GM19328 (cell line): Measurements from ENCODE around the gene PTPRG.

ENCODE experiments used
- ATAC-seq: cut with Tn5 transposase; IDR thresholded peaks from one replicate; pipeline ENCODE4 v1.9.1; 2021; ENCODE audit warnings: mild to moderate bottlenecking, moderate library complexity; ENCODE audit not compliant: unreplicated experiment

Gene PTPRG

DNA sequence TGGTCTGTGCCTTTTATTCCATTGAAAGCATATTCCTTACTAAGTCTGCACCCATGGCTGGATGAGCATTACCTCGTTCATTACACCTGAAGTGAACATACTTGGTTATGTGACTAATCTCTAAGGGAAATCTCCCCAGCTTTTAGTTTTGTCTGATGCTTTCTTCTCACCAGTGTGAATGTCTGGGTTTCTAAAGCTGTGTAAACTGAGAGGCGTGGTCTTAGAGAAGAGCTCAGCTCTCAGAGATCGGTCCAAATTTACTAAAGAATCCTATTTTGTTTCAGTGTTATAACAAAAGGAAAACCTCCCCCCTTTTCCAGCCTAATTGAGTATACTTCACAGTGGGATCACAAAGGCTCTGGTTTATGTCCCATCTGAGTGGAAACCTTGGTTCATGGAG lies 352.3 kb downstream of the PTPRG start:
- ATAC-seq: no peak

DNA sequence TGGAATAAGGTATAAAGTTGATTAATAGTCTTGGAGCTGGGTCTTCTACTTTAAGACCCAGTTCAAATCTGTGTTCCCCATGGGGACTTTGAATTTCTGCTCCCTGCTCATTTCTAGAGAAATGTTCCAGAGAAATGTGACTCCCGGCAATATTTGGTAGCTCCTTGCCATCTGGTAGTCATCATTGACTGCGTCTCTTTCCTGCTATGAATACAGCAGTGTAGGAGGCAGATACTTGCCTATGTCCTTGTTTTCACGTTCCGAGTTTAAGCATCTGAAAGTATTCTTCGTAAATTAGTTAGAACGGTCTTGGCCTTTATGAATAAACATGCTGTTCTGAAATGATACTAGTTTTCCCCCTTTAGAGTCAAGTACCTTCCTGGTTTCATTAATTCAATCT lies 352.9 kb downstream of the PTPRG start:
- no peak for ATAC-seq

DNA sequence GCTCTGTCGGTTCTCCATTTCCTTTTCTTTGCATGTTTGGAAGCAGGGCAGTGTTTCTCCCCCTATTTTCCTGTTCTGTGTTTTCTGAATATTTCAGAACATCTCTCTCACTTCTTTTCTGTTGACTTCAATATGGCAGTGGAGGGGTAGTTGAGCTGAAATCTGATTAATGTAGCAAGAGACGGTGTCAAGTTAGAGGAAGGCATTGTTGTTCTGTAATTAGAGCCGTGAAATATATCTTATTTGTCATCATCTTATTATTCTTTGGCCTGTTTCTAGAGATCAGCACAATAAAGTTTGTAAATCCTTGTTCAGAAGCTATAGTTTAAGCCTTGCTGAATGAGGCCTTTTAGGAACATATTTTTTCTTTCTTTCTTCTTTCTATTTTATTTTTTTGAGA lies 353.9 kb downstream of the PTPRG start:
- no peak for ATAC-seq

DNA sequence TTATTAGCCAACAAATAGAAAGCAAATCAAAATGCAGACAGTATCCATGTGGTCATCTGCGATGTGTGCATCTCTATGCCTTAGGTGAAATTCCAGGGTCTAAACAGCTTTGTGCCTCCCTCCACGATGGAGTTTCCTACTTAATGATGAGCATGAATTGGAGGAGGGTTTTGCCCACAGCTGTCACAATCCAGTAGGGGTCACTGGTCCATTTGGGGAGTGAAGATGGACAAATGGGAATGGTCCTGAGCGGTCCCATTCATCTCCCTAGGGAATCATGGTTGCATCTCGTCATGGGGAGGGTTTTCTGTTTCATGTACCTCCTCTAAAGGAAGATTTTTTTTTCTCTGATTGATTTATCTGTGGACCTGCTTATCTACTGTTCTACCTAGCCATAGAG lies 358.0 kb downstream of the PTPRG start:
- ATAC-seq: no peak

DNA sequence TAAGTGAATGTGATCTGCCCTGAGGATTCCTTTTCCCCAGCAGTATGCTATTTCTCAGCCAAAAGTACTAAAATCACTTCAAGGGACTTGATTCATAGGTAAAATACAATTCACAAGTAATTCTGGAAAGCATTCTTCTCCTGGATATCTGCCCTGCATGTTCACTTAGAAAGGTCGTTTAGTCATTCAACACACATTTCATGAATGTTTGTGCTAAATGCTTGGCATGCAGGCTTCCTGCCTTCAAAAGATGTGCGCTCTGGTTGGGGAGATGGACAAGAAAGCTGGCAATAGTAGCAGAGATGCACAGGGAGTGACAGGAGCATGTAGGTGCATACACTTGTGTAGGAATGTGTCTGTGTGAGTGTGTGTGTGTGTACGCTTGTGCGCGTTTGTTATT lies 360.7 kb downstream of the PTPRG start:
- no peak for ATAC-seq

DNA sequence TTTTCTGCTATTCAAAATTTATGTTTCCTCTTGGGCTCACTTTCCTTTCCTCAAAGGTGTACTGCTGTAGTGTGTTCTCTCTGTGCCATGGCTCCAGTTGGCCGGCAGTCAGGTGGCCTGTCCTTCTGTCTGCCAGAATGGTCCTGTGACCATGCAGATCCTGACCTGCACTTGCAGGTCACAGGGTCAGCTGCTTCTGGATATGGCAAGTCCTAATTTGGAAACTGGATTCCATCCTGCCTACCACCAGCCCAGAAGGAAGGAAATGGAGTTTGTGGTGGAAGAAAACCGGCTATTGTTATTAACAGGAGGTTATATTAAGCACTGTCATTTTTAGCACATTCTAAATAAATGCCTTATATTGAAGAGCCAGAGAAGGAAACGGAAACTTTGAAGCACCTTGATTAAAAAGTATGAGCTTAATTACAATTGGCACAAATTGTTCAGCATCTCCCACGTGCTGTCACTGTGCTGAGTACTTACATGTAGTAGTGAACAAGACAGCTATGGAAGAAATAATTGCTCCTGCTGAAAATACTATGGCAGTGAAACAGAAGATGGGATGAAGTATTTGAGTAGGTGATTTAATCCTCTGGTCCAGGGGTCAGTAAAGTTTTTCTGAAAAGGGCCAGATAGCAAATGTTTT lies 362.8 kb downstream of the PTPRG start:
- no peak for ATAC-seq

DNA sequence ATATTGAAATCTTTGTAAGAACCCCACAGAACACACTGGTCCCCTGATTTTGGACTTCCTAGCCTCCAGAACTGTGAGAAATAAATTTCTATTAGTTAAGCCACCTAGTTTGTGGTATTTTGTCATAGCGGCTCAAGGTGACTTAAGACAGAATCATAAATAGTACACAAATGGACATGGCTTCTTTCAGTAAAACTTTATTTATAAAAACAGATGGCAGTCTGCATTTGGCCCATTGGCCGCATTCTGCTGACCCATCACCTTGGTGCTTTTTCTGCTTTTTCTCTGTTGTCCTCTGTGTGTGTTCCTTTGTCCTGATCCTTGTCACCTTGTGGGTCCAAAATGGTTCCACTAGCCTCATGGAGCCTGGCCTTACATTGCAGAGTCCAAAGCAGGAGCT lies 363.6 kb downstream of the PTPRG start:
- ATAC-seq: no peak

DNA sequence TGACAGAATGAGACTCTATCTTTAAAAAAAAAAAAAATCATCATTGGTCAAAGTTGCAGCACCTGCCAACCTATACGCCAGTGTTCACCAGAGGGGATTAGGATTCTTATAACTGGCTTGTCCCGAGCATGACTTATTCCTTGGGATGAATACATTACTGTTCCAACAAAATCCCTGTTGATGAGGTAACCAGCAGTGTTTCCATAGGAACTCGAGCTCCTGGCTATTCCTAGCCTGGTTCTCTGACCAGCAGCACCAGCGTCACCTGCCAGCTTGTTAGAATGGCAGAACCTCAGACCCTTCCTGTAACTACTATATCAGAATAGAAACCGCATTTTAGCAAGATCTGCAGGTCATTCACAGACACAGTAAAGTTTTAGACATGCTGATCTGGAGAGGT lies 364.4 kb downstream of the PTPRG start:
- ATAC-seq: no peak

DNA sequence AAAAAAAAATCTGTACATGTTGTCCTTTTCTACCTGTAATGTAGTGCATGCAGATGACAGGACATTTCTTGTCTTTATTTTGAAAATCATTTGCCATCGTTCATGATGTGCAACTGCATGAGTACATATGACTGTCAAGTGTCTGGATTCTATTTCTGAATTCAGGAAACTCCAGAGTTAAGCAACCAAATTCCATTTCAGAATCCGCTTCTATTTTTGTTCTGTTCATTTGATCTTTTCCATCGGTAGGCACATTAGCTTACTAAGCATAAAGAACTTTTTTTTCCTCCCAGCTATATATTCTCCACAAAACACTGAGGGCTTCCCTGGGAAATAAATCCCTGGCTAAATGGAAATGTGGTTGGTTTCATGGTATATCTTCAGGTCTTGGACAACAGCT lies 365.6 kb downstream of the PTPRG start:
- ATAC-seq: no peak

DNA sequence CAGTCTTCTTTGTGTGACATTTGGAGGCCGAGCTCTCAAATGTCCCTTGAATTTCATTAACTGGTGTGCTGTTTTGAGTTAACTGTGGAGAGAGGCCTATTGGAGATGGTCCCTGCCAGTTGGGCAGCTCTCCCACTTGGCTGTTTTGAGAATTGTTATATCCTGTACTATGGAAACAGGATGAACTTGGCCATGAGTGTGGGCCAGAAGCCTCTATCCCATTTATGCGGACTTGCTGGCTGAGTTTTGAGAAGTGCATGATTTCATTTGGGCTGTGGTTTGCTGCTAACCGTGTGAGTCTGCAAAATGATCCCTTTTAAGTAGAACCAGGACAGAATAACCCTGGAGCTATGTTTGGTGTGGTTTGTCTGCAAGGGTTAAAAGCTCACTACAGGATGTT lies 366.0 kb downstream of the PTPRG start:
- ATAC-seq: no peak

DNA sequence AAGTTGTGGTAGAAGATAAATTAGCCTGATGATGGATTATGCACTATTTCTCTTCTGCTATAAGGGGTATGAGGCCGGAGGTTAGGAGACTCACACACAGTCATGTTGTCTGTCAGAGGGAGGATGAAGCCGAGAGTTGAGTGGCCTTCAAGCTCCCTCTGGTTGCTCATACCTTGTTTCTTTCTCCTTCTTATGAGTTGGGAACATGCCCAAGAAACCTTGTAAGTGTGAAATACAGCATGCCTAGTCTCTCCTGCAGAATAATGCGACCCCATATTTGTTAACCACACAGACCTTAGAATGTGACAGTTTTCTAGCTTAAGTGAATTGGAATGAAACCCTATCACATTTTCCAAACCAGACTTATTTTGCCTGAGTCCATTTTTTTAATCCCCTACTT lies 366.7 kb downstream of the PTPRG start:
- no peak for ATAC-seq

DNA sequence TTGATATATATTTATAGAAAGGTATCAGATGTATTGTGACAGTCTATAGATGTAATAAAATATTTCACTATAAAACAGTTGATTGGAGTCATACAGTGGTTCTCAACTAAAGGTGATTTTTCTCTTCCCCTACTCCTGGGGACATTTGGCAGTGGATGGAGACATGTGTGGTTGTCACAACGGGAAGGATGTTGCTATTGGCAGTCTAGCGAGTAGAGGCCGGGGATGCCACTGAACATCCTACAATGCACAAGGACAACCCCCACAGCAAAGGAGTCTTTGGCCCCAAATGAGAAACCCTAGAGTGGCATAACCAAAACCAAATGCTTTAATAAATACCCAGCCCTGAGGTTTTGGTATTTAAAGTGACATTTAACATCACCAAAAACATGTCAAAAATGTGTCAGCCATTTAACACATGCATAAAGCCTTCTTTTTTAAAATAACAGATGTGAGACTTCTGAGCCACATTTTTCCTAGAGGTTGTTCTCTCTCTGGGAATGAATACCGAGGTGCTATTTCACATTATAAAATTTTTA lies 367.5 kb downstream of the PTPRG start:
- ATAC-seq: no peak

DNA sequence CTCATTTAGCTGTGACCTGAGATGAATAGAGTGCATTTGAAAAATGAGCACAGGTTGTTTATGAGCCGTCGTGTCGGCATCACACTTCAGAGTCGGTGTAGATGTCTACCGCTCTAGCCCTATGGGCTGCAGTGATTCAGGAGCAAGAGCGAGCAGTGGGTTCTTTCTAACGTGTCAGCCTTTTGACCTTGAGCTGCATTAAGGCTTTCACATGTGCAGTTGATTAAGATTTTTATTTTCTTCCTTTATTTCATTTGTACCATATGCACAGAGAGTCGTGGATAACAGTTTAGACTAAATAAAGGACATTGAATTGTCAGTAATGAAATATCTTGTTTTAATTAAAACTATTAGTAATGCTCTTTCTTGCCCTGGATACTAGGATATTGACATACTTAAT lies 368.2 kb downstream of the PTPRG start:
- ATAC-seq: no peak

DNA sequence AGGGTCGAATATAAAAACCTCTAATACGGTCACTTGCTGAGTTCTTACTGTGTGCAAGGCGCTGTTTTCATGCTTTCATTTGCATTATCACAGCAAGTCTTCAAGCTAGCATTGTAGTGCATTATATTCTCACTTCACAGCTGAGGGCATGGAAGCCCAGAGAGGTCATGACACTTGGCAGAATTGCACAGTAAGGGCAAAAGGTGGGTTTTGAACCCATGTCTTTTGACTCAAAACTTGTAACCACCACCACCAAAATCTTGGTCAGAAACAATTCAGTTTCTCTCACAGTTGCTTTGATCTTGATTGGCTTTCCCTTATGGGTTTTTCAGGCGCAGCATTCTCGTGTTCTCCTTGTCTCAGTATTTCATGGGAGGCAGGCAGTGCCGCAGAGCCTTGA lies 371.1 kb downstream of the PTPRG start:
- ATAC-seq: no peak

DNA sequence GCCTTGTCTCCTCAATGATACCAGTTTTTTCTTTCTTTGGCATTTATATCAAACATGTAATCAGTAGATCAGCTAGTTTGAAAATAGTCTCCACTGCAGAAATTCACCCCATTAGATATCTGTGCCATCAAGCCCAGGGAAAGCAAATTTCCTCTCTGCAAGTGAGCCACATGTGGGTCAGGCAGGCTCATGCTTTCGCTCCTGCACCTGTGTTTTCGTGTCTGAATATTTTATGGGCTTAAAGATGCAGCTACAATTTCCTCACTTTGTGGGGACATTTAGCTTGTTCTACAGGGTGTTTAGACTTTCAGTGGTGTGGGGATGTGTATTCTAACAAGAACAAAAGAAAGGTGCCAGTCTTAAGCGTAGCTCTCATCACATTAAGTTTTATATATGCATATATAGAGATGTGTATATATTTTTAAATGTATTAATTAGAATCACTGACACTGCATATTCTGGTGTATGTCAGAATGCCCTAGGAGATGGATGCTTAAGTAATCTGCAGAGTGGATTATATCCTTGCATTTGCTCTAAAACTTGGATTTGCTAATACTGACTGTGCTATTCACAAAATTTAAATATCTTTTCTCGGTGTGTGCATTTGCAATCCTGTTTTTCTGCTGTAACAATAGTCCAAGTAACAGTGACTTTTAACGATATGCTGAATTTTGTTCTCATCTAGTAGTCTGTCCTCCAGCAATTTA lies 372.6 kb downstream of the PTPRG start:
- ATAC-seq: no peak

DNA sequence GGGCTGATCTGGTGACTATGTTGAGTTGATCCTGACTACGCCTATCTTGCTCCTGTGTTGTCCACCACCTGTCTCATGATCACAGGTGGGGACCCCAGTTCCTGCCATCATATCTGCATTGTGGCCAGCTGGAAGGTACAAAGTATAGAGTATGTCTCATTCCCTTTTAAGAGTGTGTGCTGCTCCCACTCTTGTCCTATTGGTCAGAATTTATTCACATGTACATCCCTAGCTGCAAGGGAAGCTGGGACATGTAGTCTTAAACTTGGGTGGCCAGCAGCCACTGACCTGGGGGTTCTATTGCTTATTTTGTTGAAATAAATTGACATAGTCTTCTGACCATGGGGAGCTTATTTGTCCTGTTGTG lies 373.1 kb downstream of the PTPRG start:
- ATAC-seq: no peak

DNA sequence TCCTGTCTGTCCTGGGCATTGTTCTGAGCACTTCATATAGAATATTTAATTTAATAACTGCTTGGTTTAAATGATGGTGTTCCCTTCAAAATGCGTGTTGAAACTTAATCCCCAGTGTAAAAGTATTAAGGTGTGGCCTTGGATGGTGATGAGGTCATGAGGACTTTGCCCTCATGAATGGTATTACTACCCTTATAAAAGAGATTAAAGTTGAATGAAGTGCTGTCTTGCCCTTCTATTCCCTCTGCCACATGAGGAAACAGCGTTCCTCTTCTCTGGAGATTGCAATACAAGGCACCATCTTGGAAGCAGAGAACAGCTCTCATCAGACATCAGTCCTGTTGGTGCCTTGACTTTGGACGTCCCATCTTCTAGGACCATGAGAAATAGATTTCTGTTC lies 374.4 kb downstream of the PTPRG start:
- ATAC-seq: no peak

DNA sequence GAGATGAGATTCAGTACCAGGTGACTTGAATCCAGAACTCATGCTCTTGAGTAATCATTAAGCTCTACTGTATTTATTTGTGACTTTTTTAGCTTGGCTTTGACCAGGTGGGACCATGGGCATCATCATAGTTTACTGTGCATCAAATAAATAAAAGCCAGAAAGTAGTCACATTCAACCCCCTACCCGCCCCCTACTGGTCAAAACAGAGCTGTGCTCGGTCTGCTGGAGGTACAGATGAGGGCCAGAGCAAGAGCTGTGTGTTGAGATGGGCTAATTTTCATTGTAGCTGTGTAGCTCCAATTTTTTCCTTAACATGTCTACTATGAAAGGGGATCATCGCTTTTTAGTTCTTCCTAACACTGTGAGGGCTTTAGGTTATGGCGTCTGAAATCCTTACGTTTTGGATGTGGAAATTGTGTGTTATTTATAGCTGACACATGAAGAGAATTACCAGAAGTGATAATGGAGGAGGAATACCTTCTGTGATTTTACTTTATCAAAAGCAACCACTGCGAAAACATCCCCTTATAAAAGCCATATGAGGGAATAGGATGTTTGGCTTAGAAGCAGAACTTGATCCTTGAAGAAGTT lies 375.1 kb downstream of the PTPRG start:
- no peak for ATAC-seq

DNA sequence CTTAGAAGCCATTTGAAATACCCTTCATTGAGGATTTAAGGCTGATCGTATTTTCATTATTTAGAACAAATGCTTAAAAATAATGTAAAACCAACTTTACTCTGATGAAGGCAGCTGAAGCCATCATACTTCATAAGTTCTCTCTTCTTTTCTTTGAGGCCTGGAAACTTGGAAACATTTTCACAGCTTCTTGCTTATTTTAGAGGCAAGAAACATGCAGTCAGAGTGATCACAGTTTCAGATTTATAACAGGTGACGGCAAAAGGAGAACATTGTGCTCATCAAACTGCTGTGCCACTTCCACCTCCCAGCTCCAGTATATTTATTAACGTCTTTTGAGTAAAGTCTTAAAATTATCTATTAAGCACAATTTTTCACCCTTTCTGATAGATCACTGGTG lies 376.1 kb downstream of the PTPRG start:
- no peak for ATAC-seq

DNA sequence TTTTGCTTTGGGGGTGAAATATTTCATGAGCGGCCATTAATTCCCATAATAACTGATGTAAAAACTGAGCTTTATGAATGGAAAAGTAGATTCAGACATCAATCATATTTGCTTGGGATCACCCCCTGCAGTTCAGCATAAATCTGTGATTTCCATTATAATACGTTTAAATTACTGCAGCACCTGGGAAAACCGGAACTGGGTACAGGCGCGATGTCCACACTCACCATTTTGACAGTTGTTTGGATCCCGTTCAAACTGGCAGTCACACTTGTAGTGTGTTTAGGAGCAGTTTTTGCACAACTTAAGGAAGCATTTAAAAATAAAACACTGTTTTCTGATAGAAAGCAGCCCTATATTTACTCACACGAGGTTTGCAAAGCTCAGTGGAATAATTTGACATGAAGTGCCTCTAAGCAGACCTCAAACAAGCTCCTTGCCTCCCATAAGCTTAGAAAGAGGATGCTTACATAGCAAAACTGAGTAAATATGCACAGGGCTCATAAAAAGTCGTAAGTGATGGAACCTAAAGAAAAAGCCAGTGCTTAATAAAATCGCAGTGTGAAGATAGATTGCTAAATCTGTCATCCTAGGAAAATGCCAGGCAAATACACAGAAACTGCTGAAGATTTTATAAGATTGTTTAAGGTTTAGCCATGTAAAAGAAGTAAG lies 377.6 kb downstream of the PTPRG start:
- no peak for ATAC-seq

DNA sequence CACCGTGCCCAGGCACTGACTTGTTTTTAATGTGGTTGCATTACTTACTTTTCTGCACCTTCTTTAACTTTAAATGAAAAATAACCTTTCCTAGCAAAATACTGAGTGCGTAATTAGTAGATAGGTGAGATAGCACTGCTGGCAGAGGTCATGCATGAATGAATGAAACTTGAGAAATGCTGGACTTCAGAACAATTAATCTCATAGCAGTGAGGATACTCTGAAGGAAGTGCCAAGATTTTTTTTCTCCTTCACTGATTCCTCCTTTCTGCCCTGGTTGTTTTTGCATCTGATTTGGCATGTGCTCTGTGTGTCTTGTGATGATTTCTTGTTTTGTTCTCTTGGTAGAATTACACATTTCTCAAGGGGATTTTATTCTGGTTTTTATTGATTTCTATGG lies 378.9 kb downstream of the PTPRG start:
- no peak for ATAC-seq

DNA sequence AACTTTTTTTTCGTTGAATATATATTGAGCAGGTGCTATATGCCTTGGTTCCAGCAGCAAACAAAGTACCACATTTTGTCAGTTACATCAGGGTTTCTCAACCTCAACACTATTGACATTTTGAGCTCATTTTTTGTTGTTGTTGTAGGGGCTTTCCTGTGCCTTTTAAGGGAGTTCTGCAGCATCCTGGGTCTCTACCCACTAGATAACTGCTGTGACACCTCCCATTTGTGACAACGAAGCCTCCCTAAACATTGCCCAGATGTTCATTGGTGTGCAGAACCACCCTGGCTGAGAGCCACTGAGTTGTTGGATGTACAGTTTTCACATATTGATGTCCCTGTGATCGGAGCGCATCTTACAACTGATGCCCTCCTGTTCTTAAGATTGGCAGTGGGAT lies 382.6 kb downstream of the PTPRG start:
- no peak for ATAC-seq
